CD14-positive monocyte (primary cell): Measurements from ENCODE around the gene ANAPC7. TPM values are rescaled to one million over a fixed set of nuclear protein-coding genes. Genes with fewer than 3 reads are reported as not detected.

Source experiments
- DNase-seq, 3 donors: peaks; one replicate each; pipeline ENCODE4 v3.0.0-alpha.2; 2011 to 2022
- H2AFZ ChIP-seq: 2 replicates; pipeline ENCODE4 v1.6.0; 2012; ENCODE audit warnings: mild to moderate bottlenecking, low read depth, low read length, inconsistent platforms; ENCODE audit not compliant: insufficient read depth, poor library complexity, severe bottlenecking
- H3K27ac ChIP-seq, 2 donors: 1 replicate in 1 of 2; 2 replicates in 1 of 2; pipeline ENCODE4 v1.5.1; 2012 to 2013; ENCODE audit warnings: low read length in 2 of 2, control low read depth in 1 of 2, inconsistent platforms in 1 of 2, low read depth in 1 of 2, mild to moderate bottlenecking in 1 of 2
- H3K27me3 ChIP-seq, 2 donors: one replicate each; pipeline versions ENCODE4 v1.6.0 to v1.6.1; 2011 to 2013; ENCODE audit warnings: low read length in 2 of 2; ENCODE audit not compliant: control insufficient read depth in 2 of 2, insufficient read depth in 2 of 2
- H3K36me3 ChIP-seq, 2 donors: replicated peaks in 1 of 2; 1 replicate in 1 of 2; 2 replicates in 1 of 2; pipeline versions ENCODE4 v1.5.1 to v1.6.1; 2012 to 2013; ENCODE audit warnings: low read length in 2 of 2, control low read depth in 1 of 2, inconsistent platforms in 1 of 2, mild to moderate bottlenecking in 1 of 2; ENCODE audit not compliant: insufficient read depth in 2 of 2, control insufficient read depth in 1 of 2
- H3K4me1 ChIP-seq, 2 donors: 1 replicate in 1 of 2; 2 replicates in 1 of 2; pipeline versions ENCODE4 v1.5.1 to v1.6.1; 2012 to 2013; ENCODE audit warnings: low read length in 2 of 2, control low read depth in 1 of 2, inconsistent platforms in 1 of 2, mild to moderate bottlenecking in 1 of 2, moderate library complexity in 1 of 2; ENCODE audit not compliant: insufficient read depth in 2 of 2, control insufficient read depth in 1 of 2
- H3K4me2 ChIP-seq: replicated peaks from 2 replicates; pipeline ENCODE3; 2012; ENCODE audit warnings: low read length, moderate library complexity, mild to moderate bottlenecking; ENCODE audit not compliant: poor library complexity, severe bottlenecking; ENCODE audit errors: extremely low read depth
- H3K4me3 ChIP-seq, 3 experiments: fragments of 200-600 bp in 1 of 3; sonication (generic) in 1 of 3; replicated peaks in 1 of 3; 1 replicate in 2 of 3; 2 replicates in 1 of 3; pipeline ENCODE4 v1.5.1; 2011 to 2013; ENCODE audit warnings: low read length in 3 of 3, mild to moderate bottlenecking in 3 of 3, control low read depth in 2 of 3, low read depth in 2 of 3, inconsistent platforms in 1 of 3, moderate library complexity in 1 of 3
- H3K79me2 ChIP-seq: 2 replicates; pipeline ENCODE4 v1.6.0; 2012; ENCODE audit warnings: mild to moderate bottlenecking, control low read depth, inconsistent platforms, low read length, moderate library complexity; ENCODE audit not compliant: insufficient read depth
- H3K9ac ChIP-seq: 2 replicates; pipeline ENCODE4 v1.6.0; 2017; ENCODE audit warnings: low read length, mild to moderate bottlenecking; ENCODE audit not compliant: insufficient read depth, poor library complexity, severe bottlenecking
- H3K9me3 ChIP-seq, 2 donors: replicated peaks in 1 of 2; 1 replicate in 1 of 2; 2 replicates in 1 of 2; pipeline versions ENCODE4 v1.5.1 to v1.6.1; 2012 to 2013; ENCODE audit warnings: low read length in 2 of 2, control low read depth in 1 of 2; ENCODE audit not compliant: control insufficient read depth in 1 of 2, insufficient read depth in 1 of 2
- H4K20me1 ChIP-seq: 2 replicates; pipeline ENCODE4 v1.6.0; 2012; ENCODE audit warnings: mild to moderate bottlenecking, low read length, control low read depth, moderate library complexity; ENCODE audit not compliant: insufficient read depth
- H3K27ac Mint-ChIP-seq, 7 donors: one replicate each; pipeline ENCODE4 v1.8.0; 2020; ENCODE audit warnings: mild to moderate bottlenecking in 7 of 7, mixed read lengths in 7 of 7, moderate library complexity in 6 of 7, inconsistent platforms in 2 of 7
- H3K27me3 Mint-ChIP-seq, 3 donors: one replicate each; pipeline ENCODE4 v1.8.0; 2021 to 2022; ENCODE audit warnings: low read depth in 3 of 3, mild to moderate bottlenecking in 3 of 3, mixed read lengths in 3 of 3, moderate library complexity in 3 of 3, inconsistent platforms in 1 of 3
- H3K36me3 Mint-ChIP-seq, 2 donors: one replicate each; pipeline ENCODE4 v1.8.0; 2020; ENCODE audit warnings: mixed read lengths in 2 of 2, inconsistent platforms in 1 of 2, mild to moderate bottlenecking in 1 of 2
- H3K4me1 Mint-ChIP-seq: one replicate; pipeline ENCODE4 v1.8.0; 2020; ENCODE audit warnings: mild to moderate bottlenecking, mixed read lengths
- H3K4me3 Mint-ChIP-seq, 2 donors: one replicate each; pipeline ENCODE4 v1.8.0; 2020; ENCODE audit warnings: mild to moderate bottlenecking in 2 of 2, mixed read lengths in 2 of 2, moderate library complexity in 1 of 2
- H3K9me3 Mint-ChIP-seq, 7 donors: one replicate each; pipeline ENCODE4 v1.8.0; 2020 to 2022; ENCODE audit warnings: mixed read lengths in 7 of 7, mild to moderate bottlenecking in 6 of 7, moderate library complexity in 6 of 7, inconsistent platforms in 2 of 7
- CTCF ChIP-seq: fragments of 200-600 bp; IDR thresholded peaks from one replicate; pipeline ENCODE4 v1.8.0; 2022; ENCODE audit warnings: antibody characterized with exemption, mild to moderate bottlenecking
- WGBS: methylation state at CpG from one replicate; pipeline ENCODE4 v1.1.5; 2013; ENCODE audit warnings: missing lambda C conversion rate; ENCODE audit not compliant: insufficient coverage; 5-methylcytosine and 5-hydroxymethylcytosine counted together
- intact Hi-C, 2 donors: fragments of 100-400 bp; cut with micrococcal nuclease; formaldehyde crosslinking; loops; one replicate each; pipeline versions ENCODE4 v1.15.0 to v1.15.1; 2023
- polyA plus RNA-seq, 3 donors: library from polyadenylated mRNA; depleted of rRNA in 1 of 3; unstranded in 2 of 3; stranded (reverse) in 1 of 3; fragments of 300-500 nt in 2 of 3; fragments of >200 nt in 1 of 3; fragmentation: Illumina TruSeq in 2 of 3; gene quantifications; 1 replicate in 2 of 3; 2 replicates in 1 of 3; pipeline ENCODE4 v1.2.3, GENCODE V29; 2012 to 2021

The ANAPC7 gene
- polyA plus RNA-seq, 3 donors = 12.9 to 41.6 (median 17.2) TPM

DNA sequence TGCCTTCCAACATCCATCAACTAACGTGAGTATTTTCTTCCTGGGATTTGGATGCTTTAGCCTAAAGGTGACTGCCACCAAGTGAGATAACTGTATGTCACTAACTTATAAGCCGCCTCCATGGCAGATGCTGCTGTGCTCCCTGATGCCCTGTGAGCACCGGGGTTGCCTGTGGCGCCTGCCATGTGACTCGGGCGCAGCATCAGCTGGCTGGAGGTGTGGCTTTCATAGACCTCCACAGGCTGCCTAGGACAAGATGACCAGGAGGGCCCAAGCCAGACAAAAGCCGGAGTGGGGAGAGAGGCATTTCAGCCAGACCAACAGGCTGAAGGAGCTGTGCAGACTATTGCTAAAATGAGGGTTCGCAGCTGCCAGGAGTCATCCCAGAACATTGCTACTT lies 55.7 kb downstream of the ANAPC7 start:
- H3K79me2 ChIP-seq = no peaks in the 10 kb centered on the region
- WGBS = 93% methylated on average over 7 of the region's 8 CpGs
- H3K36me3 ChIP-seq = peaks cover 59 to 86% of the 10 kb centered on the region in 2 donors
- no peak overlapping the region for H2AFZ ChIP-seq
- no peak overlapping the region for H3K4me2 ChIP-seq
- Mint-ChIP-seq H3K9me3 (no peaks in the 10 kb centered on the region), H3K27ac (peak overlapping the region in 1 of 7 donors; percentile 2), H3K36me3 (peaks cover 76 to 82% of the 10 kb centered on the region in 2 donors), H3K4me1 (peaks cover 37% of the 10 kb centered on the region), H3K4me3 (no peak overlapping the region), H3K27me3 (no peaks in the 10 kb centered on the region)
- DNase-seq = no peak
- H4K20me1 ChIP-seq = peaks cover 63% of the 10 kb centered on the region
- TF ChIP-seq CTCF = no peak
- H3K27me3 ChIP-seq = no peaks in the 10 kb centered on the region
- intact Hi-C loops = no loop called here
- no peaks in the 10 kb centered on the region for H3K9me3 ChIP-seq
- peaks cover 31 to 33% of the 10 kb centered on the region in 2 donors for H3K4me1 ChIP-seq
- no peak overlapping the region for H3K9ac ChIP-seq
- no peak overlapping the region for H3K4me3 ChIP-seq
- H3K27ac ChIP-seq = no peak overlapping the region

DNA sequence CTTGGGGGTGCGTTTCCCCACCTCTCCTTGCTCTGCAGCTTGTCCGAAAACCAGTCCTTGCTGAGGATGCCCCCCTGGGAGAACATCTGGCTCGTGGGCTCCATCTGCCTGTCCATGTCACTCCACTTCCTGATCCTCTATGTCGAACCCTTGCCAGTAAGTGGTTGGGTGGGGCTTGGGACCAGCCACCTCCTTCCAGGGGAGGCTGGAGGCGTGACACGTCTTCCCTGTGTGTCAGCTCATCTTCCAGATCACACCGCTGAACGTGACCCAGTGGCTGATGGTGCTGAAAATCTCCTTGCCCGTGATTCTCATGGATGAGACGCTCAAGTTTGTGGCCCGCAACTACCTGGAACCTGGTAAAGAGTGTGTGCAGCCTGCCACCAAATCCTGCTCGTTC lies 57.5 kb downstream of the ANAPC7 start:
- Mint-ChIP-seq H3K9me3 (no peaks in the 10 kb centered on the region), H3K36me3 (peaks cover 90 to 94% of the 10 kb centered on the region in 2 donors), H3K4me1 (peaks cover 37% of the 10 kb centered on the region), H3K27ac (peak overlapping the region in 5 of 7 donors; percentile 34 to 87 (median 79)), H3K27me3 (no peaks in the 10 kb centered on the region), H3K4me3 (no peak overlapping the region)
- Histone ChIP-seq H3K4me3 (no peak overlapping the region), H3K79me2 (peaks cover 3% of the 10 kb centered on the region), H3K4me1 (peaks cover 31 to 33% of the 10 kb centered on the region in 2 donors), H3K36me3 (peaks cover 77 to 100% of the 10 kb centered on the region in 2 donors), H3K27me3 (no peaks in the 10 kb centered on the region), H3K9ac (no peak overlapping the region), H4K20me1 (peaks cover 73% of the 10 kb centered on the region), H3K9me3 (no peaks in the 10 kb centered on the region), H3K27ac (peak overlapping the region in 1 of 2 donors; percentile 68), H2AFZ (no peak overlapping the region), H3K4me2 (no peak overlapping the region)
- DNase-seq = no peak
- intact Hi-C loops = no loop called here
- WGBS = 96% methylated on average over 10 of the region's 12 CpGs
- no peak for TF ChIP-seq CTCF
